ENCODE measurements around the gene INTS14. TPM values are rescaled to one million over a fixed set of nuclear protein-coding genes. Genes with fewer than 3 reads are reported as not detected.

Gene INTS14
- total RNA-seq, 4 donors from 2014 or later: 30.6 to 38.4 (median 36.0) TPM

DNA sequence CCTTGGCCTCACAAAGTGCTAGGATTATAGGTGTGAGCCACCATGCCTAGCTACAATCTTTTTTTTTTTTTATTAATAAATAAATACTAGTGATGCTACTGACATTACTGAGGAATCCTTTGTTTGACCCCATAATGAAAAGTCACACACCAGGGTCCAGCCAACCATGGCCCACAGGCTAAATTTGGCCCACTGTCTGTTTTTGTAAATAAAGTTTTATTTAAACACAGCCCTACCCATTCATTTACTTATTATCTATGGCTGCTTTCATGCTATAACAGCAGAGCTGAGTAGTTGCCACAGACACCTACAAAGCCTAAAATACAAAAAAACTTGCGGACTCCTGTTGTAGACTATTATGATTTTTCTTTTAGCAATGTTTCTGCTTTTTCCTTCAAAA, 7.4 kb downstream of the INTS14 start:
- TF ChIP-seq POLR2A (IDR thresholded peaks at IDR 0.05): no peak
- TF ChIP-seq, protein P1, sequence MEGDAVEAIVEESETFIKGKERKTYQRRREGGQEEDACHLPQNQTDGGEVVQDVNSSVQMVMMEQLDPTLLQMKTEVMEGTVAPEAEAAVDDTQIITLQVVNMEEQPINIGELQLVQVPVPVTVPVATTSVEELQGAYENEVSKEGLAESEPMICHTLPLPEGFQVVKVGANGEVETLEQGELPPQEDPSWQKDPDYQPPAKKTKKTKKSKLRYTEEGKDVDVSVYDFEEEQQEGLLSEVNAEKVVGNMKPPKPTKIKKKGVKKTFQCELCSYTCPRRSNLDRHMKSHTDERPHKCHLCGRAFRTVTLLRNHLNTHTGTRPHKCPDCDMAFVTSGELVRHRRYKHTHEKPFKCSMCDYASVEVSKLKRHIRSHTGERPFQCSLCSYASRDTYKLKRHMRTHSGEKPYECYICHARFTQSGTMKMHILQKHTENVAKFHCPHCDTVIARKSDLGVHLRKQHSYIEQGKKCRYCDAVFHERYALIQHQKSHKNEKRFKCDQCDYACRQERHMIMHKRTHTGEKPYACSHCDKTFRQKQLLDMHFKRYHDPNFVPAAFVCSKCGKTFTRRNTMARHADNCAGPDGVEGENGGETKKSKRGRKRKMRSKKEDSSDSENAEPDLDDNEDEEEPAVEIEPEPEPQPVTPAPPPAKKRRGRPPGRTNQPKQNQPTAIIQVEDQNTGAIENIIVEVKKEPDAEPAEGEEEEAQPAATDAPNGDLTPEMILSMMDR (IDR thresholded peaks at IDR 0.05): no peak
- TF ChIP-seq EP300 (IDR thresholded peaks at IDR 0.05): no peak
- Histone ChIP-seq H3K27me3 (no peaks in the 10 kb centered on the region), H3K4me1 (peaks cover 0 to 11% (median 0%) of the 10 kb centered on the region in 4 donors), H3K27ac (no peak overlapping the region), H3K4me3 (no peak overlapping the region), H3K36me3 (peaks cover 0 to 69% (median 3%) of the 10 kb centered on the region in 3 donors), H3K9me3 (no peaks in the 10 kb centered on the region)
- 98 to 100% methylated on average over 1 of the region's 1 CpG for WGBS, 2 donors
- no peak for DNase-seq (ENCODE audit: low spot score in 2 of 2)

DNA sequence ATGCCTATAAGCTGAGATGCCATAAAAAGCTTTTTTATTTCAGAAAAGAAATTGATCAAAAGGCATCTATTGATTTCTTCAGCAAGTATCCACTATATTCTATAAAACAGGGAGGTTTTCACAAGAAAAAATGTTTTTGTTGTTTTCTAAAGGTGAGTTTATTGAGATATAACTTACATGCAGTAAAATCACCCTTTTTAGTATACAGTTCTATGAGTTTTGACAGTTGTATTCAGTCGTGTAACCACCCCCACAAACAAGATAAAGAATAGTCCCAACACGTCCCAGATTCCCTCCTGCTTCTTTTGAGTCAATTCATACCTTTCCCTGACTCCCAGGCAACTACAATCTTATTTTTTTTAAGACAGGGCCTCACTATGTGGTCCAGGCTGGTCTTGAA, 7.8 kb downstream of the INTS14 start:
- DNase-seq (ENCODE audit: low spot score in 2 of 2): no peak
- TF ChIP-seq, protein P1 (IDR thresholded peaks at IDR 0.05): no peak
- TF ChIP-seq POLR2A (IDR thresholded peaks at IDR 0.05) (no peak), EP300 (IDR thresholded peaks at IDR 0.05) (no peak)
- Histone ChIP-seq H3K36me3 (peaks cover 0 to 74% (median 3%) of the 10 kb centered on the region in 3 donors), H3K27ac (no peak overlapping the region), H3K27me3 (no peaks in the 10 kb centered on the region), H3K4me1 (peaks cover 0 to 8% (median 0%) of the 10 kb centered on the region in 4 donors), H3K9me3 (no peaks in the 10 kb centered on the region), H3K4me3 (no peak overlapping the region)
- 80 to 82% methylated on average over 2 of the region's 2 CpGs for WGBS, 2 donors

DNA sequence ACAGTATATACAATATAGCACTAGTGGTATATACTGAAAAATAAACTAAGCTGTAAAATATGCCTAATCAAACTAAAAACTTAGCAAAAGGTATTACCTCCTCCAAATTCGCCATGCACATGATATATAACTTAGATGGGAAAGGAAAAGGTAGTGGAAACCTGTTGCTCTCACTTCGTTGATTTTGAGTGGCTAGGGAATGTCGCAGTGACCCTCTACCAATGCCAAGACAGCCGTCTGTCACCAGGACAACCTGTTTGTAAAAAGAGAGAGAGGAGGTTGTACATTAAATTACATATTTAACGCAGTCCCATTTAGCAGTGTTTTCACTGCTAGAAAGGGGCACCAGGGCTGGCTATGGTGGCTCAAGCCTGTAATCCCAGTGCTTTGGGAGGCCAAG, 11.3 kb downstream of the INTS14 start:
- H3K27me3 ChIP-seq: no peaks in the 10 kb centered on the region
- no peak for TF ChIP-seq POLR2A (IDR thresholded peaks at IDR 0.05)
- TF ChIP-seq EP300 (IDR thresholded peaks at IDR 0.05): no peak
- TF ChIP-seq, protein P1 (IDR thresholded peaks at IDR 0.05): no peak
- no peaks in the 10 kb centered on the region for H3K9me3 ChIP-seq
- no peak overlapping the region for H3K27ac ChIP-seq
- peaks cover 0 to 96% (median 3%) of the 10 kb centered on the region in 3 donors for H3K36me3 ChIP-seq
- H3K4me3 ChIP-seq: no peak overlapping the region
- 90 to 96% methylated on average over 5 of the region's 5 CpGs for WGBS, 2 donors
- no peaks in the 10 kb centered on the region for H3K4me1 ChIP-seq
- DNase-seq (ENCODE audit: low spot score in 2 of 2): no peak

DNA sequence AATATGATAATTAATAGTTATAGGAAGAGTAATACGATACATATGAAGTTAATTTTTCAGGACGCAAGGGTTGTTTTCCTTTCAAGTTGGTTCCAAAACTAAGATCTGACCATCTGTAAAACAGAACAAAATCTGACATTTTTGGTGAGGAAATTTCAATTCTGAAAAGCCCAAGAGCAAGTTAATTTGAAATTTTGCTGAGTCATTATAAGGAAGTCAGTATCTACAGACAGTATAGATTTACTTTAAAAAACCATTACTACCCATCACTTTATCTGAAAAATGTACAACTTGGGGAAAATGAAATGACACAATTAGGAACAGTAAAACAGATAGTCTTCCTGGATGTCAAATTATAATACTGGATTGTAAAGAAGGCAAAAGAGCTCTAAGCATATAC, 12.5 kb downstream of the INTS14 start:
- H3K4me3 ChIP-seq: no peak overlapping the region
- H3K36me3 ChIP-seq: peaks cover 0 to 95% (median 0%) of the 10 kb centered on the region in 3 donors
- WGBS, 2 donors: 97 to 98% methylated on average over 2 of the region's 2 CpGs

DNA sequence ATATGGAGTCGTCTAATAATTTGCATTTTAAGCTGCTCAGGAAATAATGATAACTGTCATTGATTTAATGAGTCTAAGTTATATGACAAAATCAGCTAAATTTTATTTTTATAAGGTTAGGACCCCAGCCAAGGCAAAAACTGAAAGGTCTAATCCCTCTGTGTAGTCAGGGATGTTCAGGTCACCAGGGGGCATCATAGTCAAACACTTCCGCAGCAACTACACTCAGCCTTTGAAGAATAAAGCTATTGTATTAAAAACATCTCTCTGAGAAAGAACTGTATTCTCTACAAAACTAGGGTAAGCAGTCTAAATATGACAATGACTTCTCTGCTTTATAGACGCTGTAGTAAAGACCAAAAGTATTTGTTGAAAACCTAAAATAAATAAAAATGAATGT, 15.0 kb downstream of the INTS14 start:
- TF ChIP-seq EP300 (IDR thresholded peaks at IDR 0.05): no peak
- no peak for TF ChIP-seq POLR2A (IDR thresholded peaks at IDR 0.05)
- TF ChIP-seq, protein P1 (IDR thresholded peaks at IDR 0.05): no peak
- Histone ChIP-seq H3K4me3 (no peak overlapping the region), H3K36me3 (peaks cover 0 to 95% (median 6%) of the 10 kb centered on the region in 3 donors), H3K27me3 (no peaks in the 10 kb centered on the region), H3K27ac (no peak overlapping the region), H3K9me3 (no peaks in the 10 kb centered on the region), H3K4me1 (no peaks in the 10 kb centered on the region)
- 28 to 37% methylated on average over 3 of the region's 3 CpGs for WGBS, 2 donors
- DNase-seq (ENCODE audit: low spot score in 2 of 2): no peak

More for the DNA sequence above, 12.5 kb downstream of the INTS14 start:
- no peaks in the 10 kb centered on the region for H3K4me1 ChIP-seq
- H3K9me3 ChIP-seq: no peaks in the 10 kb centered on the region
- TF ChIP-seq, protein P1 (IDR thresholded peaks at IDR 0.05): no peak
- TF ChIP-seq EP300 (IDR thresholded peaks at IDR 0.05) (no peak), POLR2A (IDR thresholded peaks at IDR 0.05) (no peak)
- no peaks in the 10 kb centered on the region for H3K27me3 ChIP-seq
- no peak for DNase-seq (ENCODE audit: low spot score in 2 of 2)
- no peak overlapping the region for H3K27ac ChIP-seq
